GM18526 (cell line): ENCODE results near the gene THOC6.

ENCODE experiments used
- POLR2A ChIP-seq: IDR thresholded peaks from 3 replicates; pipeline ENCODE4 v1.6.1; 2011; ENCODE audit not compliant: insufficient read length; ENCODE audit errors: extremely low read depth

THOC6 gene

DNA sequence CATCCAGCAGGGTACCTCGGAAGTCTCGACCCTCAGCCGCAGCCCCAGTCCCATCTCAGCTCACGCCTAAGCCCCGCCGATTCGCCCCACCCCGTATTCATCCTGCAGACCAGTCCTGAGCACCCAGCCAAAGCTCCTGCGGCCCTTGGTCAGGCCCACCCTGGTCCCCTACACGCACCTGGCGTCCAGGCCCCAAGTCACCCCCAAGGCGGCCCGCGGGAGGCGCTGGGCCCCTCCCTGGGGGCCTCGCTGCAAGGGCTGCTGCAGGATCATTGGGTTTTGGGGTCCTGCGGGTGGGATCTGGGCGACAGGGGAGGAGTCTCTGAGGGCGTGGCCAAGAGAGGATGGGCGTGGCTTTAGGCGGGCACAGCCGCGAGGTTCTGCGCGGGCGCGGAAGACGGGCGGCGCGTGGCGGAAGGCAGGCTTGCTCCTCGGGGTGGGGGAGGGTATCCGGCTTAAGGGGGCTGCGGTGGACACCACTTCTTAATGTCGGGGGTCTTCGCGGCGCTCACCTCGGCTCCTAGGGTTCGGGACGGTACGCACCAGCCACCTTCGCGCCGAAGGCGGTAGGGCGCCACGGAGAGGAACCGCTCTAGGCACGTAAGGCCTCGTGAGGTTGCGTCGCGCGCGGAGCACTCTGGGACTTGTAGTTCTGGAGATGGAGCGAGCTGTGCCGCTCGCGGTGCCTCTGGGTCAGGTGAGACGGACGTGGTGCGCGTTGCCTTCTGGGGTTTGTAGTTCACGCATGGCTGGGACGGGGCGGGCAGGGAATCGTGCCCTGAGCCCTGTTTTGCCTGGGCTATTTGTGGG, at the start of gene THOC6, which contains the start of gene HCFC1R1:
Gene THOC6 (plus strand): TSS at position 367 of the 810 bp plus-strand sequence. CDS start 292 bp downstream, at position 659.
Gene HCFC1R1 (minus strand): TSS at position 274 of the 810 bp plus-strand sequence. CDS start 1 bp downstream, at position 273.
- peak; percentile 87 for TF ChIP-seq POLR2A

DNA sequence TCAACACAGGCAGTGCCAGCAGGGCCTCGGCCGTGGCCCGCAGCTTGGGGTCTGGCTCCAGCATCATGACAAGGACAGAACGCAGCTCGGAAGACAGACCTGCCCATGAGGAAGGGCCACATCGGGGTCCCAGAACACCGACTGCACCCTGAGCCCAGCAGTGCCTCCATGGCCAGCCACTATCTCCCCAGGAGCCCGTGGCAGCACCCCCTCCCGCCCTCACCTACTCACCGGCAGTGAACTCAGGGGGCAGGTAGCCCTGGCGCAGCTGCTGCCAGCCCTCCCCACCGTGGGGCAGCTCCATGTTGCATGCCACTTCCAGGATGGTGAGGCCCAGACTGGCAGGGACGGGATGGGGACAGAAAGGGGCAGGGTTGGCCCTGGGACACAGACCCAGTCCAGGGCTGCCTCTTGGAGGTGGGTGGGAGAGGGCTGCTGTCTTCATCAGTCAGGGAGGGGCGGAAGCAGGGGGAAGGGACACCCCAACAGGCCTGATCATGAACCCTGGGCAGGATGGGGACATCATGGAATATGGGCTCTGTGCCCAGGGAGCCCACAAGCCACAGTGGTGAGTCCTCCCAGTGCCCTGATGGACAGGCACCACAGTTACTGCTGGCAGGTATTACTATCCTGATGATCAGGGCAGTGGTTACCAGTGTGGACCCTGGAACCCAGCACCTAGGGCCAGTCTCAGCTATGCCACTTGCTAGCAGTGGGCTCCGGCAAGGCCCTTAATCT, 49.3 kb upstream of the THOC6 start:
- TF ChIP-seq POLR2A: no peak

DNA sequence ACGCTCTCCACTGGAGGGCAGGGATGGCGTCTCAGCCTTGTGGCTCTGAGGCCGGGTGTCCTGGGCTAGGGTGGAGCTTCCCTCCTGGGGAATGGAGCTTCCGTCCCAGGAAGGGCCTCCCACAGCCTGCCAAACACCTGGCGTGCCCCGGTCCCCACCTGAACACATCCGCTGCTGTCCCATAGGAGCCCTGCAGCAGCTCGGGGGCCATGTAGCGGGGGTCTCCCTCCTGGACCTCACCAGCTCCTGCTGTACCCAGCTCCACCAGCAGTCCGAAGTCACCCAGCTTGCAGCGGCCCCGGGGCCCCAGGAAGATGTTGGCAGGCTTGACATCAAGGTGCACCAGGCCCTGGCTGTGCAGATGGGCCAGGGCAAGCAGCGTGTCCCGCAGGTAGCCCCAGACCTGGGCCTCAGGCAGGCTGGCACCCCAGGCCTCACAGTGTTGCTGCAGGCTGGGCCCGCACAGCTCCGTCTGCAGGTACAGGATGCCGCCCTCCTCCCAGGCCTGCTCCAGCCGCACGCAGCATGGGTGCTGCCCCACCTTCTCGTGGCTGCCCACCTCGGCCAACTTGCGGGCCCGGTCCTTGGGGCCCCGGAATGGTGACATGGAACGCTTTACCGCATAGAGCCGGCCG, 48.6 kb upstream of the THOC6 start:
- no peak for TF ChIP-seq POLR2A

DNA sequence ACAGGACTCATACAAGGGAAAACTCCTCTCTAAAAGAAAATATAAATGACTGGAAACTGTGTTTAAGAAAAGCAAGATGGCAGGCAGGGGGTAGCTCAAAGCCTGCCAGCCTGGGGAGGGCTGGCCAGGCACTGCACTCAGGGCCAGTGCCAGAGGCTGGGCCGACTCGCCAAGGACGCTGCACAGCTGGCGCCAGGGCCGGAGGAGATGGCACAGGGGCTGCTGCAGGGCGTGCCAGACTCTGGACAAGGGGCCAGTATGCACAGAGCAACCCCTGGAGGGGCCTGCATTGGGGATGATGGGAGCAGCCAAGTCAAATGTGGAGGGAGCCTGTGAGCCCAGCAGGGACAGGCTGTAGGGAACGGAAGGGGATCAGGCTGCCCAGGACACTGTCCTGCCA, 47.6 kb upstream of the THOC6 start:
- TF ChIP-seq POLR2A: no peak

DNA sequence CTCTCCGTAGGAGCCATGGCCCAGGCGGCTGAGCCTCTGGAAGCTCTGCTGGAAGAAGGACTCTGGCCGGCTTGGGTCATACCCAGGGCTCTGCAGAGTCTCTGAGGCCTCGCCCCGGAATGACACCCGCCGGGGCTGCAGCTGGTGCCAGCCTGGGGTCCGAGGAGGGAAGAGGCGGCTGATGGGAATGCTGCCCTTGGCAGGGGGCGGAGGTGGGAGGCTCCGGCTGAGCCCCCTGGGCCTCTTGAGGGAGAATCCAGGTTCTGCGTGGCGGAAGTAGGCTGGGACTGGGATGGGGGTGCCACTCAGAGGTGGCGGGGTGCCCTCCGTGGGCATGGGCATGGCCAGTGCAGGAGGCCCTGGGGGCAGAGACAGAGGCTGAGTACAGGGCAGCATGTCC, 47.2 kb upstream of the THOC6 start:
- TF ChIP-seq POLR2A: no peak

DNA sequence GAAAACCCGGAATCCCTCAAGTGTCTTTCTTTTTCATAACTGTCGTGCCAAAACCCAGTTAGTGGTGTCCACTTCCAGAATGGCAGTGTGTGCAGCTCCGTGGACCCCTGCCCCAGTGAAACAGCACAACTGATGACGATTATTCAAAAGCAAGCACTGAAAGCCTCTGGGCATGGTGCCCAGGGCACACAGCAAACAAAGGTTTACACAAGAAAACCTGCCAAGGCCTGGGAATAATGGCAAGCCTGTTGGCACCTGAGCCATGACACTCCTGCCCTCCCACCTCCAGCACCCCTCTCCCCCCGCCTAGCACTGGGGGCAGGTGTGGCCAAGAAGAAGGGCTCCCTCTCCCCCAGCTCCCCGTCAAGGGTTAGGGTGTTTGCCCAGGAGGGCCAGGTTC, 46.4 kb upstream of the THOC6 start:
- no peak for TF ChIP-seq POLR2A

DNA sequence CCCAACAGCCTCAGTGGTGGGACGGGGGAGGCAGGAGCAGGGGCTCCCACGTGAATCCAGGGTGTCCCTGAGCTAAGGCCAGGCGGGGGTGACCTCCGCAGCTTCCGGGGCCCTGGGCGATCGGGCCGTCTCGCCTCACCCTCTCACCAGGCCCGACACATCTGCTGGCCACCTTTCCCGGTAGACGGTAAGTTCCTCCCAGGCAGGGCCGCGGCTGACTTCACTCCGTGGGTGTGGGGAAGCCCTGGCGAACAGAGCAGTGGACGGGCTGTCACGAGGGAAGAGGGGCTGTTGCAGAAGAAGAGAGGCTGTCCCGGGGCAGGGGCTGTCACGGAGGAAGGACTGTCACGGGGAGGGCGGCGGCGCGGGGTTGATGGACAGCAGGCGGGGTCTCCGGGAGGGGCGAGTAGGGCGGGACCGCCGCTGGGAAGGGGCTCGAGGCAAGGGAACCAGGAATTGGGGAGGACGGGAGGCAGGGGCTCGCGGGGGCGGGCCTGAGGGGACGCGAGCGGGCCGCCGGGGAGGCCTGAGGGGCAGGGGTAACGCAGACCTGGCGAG, 44.1 kb upstream of the THOC6 start:
- no peak for TF ChIP-seq POLR2A

DNA sequence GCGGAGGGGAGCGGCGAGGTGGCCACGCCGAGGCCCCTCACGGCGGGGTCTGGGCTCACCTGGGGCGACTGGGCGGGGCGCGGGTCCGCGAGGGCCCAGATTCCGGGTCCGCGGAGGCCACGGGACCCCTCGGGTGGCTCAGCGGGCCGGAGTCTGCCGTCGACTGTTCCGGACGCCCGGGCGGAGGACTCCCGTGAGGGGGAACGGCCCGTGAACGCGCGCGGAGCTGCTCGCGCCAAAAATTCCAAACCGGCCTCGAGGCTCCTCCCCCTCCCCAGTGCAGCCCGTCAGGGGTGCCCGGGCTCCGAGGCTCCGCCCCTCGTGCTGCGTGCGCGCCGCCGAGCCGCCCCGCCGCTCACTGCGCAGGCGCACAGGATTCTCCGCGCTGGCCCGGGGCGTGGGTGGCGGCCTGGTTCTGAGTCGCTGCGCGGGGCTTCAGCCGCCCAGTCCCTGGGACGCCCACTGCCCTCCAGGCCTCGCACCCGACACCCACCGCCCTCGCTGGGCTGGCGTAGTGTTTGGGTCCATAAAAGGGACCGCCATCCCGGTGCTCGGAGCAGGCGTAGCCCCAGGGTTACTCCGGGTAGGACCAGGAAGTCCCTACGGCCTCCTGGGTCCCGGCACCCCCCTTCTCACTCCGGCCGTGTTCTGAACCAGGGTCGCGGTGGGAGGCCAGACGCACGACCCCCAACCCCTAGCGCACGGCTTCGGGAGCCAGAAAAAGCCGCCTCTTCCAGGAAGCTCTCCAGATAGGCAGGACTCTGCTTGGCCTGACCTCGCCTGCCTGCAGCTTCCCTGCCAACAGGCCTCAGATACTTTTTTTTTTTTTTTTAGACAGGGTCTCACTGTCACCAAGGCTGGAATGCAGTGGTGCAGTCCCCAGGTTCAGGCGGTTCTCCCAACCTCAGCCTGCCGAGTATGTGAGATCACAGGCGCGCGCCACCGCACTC, 43.3 kb upstream of the THOC6 start, which contains the start of gene PKMYT1:
Gene PKMYT1 (minus strand): TSS at position 220 of the 950 bp plus-strand sequence. CDS start 789 bp downstream, outside the sequence.
- TF ChIP-seq POLR2A: peak; percentile 96

DNA sequence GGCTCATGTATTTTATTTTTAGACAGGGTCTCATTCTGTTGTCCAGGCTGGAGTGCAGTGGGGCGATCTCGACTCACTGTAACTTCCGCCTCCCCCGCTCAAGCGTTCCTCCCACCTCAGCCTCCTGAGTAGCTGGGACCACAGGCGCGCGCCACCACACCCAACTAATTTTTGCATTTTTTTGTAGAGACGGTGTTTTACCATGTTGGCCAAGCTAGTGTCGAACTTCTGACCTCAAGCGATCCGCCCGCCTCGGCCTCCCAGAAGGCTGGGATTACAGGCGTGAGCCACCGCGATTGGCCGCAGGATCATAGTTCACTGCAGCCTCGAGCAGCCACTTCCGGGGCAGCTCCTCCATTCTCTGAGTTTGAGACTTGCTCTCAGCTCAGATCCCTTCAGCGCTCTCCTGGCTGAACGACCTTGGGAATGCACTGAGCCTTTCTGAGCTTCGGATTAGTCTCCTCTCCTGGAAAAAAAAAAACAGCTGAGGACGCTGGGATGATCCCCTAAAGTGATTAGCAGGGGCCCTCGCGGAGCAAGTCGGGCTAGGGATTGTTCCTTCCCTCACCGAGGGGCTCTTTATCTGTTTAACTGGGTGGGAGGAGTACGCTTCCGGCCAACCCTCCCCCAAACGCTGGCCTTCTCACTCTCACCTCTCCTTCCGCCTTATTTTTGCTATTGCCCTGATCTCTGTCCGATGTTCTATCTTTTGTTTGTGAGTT, 42.5 kb upstream of the THOC6 start:
- no peak for TF ChIP-seq POLR2A

DNA sequence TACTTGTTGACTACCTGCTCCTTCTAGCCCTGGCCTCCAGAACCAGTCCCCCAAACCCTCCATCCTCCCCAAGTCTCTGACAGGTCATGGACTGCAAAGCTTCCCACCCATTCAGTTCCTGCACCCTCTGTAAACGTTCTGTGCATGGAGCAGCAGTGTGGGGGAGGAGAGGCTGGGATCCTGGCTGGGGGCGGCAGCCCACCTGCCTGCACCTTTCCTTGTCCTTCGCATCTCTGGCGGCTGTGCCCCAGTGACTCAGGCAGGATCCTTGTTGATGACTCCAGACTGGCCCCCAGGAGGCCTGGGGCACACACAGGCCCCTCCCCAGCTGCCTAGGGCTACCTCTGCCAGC, 42.0 kb upstream of the THOC6 start:
- no peak for TF ChIP-seq POLR2A

DNA sequence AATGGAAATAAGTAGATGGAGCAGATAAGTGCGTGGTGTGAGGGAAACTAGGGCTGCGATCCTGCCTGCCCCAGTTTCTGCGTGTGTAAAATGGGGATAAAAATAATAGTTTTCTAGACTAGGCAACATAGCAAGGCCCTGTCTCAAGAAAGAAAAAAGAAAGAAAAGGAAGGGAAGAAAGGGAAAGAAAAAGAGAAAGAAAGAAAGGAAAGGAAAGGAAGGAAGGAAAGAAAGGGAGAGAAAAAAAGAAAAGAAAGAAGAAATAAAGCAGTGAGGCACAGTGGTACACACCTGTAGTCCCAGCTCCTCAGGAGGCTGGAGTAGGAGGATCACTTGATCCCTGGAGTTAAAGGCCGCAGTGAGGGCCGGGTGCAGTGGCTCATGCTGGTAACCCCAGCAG, 41.4 kb upstream of the THOC6 start:
- TF ChIP-seq POLR2A: no peak

DNA sequence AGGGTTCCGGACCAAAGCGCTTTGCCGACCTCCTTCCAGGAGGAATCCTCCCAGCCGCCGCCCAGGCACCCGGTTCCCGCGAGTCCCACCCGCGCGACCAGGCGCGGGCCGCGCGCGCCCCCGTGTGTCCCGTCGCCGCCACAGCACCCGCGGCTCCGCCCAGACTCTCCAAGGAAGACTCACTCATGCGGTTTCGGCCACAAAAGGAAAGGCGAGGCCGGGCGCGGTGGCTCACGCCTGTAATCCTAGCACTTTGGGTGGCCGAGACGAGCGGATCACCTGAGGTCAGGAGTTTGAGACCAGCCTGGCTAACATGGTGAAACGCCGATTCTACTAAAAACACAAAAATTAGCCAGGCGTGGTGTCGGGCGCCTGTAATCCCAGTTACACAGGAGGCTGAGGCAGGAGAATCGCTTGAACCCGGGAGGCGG, 40.1 kb upstream of the THOC6 start:
- TF ChIP-seq POLR2A: no peak

DNA sequence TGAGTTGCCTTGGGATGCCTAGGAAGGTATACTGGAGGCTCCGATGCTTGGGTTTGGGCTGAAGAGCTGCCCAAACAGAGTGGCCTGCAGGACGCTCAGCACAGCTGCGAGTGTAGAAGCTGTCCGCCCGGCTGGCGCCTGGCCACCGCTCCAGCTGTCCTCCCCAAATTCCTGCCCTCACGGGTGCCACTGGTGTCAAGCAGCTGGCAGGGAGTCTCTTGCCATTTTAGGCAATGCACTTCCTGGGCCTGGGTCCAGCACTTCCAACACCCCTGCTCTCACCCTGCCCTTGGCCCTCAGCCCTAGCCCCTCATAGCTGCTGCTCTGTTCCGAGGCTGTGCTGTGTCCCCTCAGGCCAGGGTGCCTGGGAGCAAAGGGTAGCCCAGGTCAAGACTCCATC, 38.4 kb upstream of the THOC6 start:
- no peak for TF ChIP-seq POLR2A
